Measurements from ENCODE around the gene RNF113B. TPM values are rescaled to one million over a fixed set of nuclear protein-coding genes. Genes with fewer than 3 reads are reported as not detected.

Gene RNF113B
- total and polyA plus RNA-seq, 4 donors: 0.20 TPM; not detected in 3

DNA sequence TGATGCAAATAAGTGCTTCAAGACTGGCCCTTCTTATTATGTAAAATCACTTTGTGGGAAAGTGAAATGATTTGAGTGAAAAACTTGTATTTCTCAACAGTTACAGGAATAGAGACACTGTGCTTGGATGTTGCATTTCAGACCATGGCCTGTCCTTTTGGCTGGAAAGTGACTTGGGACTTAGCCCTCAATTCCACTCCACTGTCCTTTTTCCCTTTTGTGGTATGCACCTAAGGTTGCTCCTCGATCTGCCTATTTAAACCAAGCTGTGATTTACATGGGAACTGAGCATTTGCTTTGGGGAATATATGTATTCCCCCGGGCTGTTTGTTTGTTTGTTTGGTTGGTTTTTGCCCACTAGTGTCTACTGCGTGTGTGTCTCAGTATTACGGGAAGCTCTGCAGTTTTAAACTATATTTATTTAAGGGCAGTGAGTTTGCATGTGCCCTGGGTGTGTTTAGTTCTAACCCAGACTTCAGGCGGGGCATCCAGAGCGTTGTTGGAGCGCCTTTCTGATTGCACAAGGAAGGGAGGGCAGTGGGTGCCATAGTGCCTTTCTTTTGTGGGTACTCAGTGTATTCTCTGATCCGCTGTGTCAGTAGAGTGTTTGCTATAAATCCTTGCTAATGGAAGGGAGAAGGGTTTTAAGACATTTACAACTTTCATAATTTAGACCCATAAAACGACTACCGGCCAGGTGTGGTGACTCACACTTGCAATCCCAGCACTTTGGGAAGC lies 18.2 kb upstream of the RNF113B start:
- no peak for DNase-seq (ENCODE audit: low read depth in 4 of 6, low spot score in 6 of 6)
- Histone ChIP-seq H3K27me3 (ENCODE audit: control insufficient read depth, insufficient read depth, low read length) (no peaks in the 10 kb centered on the region), H3K4me3 (ENCODE audit: low read depth, low read length) (no peak overlapping the region), H3K4me1 (ENCODE audit: control insufficient read depth, insufficient read depth, low read length) (no peaks in the 10 kb centered on the region), H3K27ac (ENCODE audit: low read depth, low read length) (no peak overlapping the region), H3K9me3 (ENCODE audit: control insufficient read depth, insufficient read depth, low read length) (no peaks in the 10 kb centered on the region), H3K36me3 (ENCODE audit: control insufficient read depth, insufficient read depth, low read length) (no peaks in the 10 kb centered on the region)
- whole genome bisulfite sequencing (ENCODE audit: insufficient coverage): 88% methylated on average over 8 of the region's 10 CpGs

DNA sequence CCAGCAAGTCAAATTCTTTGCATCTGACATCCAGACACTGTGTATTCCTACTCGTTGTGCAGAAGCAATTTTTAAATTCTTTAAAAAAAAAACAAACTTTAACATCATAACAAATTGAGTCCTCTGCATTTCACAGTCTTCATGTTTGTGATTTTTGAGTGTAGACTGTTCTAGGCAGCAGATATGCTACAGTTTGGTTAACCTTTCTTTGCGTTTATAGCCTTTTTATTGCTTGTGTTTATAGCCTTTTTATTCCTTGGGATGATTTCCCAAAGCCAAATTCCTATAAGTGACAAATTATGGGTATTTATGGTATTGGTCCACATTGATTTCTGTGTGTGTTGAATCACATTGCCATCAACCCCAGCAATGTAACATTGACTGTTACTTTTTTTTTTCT lies 14.9 kb upstream of the RNF113B start:
- H3K27ac ChIP-seq (ENCODE audit: low read depth, low read length): no peak overlapping the region
- no CpG with 5 or more reads among the region's 2 CpGs for WGBS (ENCODE audit: insufficient coverage)
- DNase-seq (ENCODE audit: low read depth in 4 of 6, low spot score in 6 of 6): no peak
- no peaks in the 10 kb centered on the region for H3K36me3 ChIP-seq (ENCODE audit: control insufficient read depth, insufficient read depth, low read length)
- no peaks in the 10 kb centered on the region for H3K9me3 ChIP-seq (ENCODE audit: control insufficient read depth, insufficient read depth, low read length)
- peaks cover 7% of the 10 kb centered on the region for H3K4me1 ChIP-seq (ENCODE audit: control insufficient read depth, insufficient read depth, low read length)
- H3K27me3 ChIP-seq (ENCODE audit: control insufficient read depth, insufficient read depth, low read length): no peaks in the 10 kb centered on the region
- H3K4me3 ChIP-seq (ENCODE audit: low read depth, low read length): no peak overlapping the region

DNA sequence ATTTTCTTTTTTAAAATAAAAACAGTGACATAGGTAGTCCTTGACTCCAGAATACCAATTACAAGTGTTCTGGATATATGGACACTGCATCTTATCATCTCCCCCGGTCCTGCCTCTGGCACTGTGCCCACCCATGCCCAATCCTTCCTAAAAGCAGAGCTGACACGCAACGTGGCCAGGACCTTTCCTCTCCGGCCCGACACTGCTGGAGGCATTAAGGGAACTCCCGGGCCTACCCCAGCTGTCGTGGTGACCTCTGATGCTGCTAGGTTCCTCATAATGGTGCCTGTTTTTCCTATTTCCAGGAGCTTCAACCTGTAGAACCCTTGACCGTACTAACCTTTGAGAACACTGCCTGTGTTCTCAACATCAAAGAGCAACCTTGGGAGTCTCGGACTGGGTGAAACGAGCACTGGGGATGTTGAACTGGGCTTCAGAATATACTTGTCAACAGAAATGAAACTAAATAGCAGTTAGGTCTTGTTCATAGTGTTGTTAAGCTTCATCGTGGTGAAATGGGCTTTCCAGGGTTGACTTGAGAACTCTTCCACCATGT lies 13.9 kb upstream of the RNF113B start:
- Histone ChIP-seq H3K4me3 (ENCODE audit: low read depth, low read length) (no peak overlapping the region), H3K27me3 (ENCODE audit: control insufficient read depth, insufficient read depth, low read length) (no peaks in the 10 kb centered on the region), H3K4me1 (ENCODE audit: control insufficient read depth, insufficient read depth, low read length) (peaks cover 7% of the 10 kb centered on the region), H3K9me3 (ENCODE audit: control insufficient read depth, insufficient read depth, low read length) (no peaks in the 10 kb centered on the region), H3K27ac (ENCODE audit: low read depth, low read length) (no peak overlapping the region), H3K36me3 (ENCODE audit: control insufficient read depth, insufficient read depth, low read length) (no peaks in the 10 kb centered on the region)
- no peak for DNase-seq (ENCODE audit: low read depth in 4 of 6, low spot score in 6 of 6)
- 87% methylated on average over 10 of the region's 11 CpGs for WGBS (ENCODE audit: insufficient coverage)

DNA sequence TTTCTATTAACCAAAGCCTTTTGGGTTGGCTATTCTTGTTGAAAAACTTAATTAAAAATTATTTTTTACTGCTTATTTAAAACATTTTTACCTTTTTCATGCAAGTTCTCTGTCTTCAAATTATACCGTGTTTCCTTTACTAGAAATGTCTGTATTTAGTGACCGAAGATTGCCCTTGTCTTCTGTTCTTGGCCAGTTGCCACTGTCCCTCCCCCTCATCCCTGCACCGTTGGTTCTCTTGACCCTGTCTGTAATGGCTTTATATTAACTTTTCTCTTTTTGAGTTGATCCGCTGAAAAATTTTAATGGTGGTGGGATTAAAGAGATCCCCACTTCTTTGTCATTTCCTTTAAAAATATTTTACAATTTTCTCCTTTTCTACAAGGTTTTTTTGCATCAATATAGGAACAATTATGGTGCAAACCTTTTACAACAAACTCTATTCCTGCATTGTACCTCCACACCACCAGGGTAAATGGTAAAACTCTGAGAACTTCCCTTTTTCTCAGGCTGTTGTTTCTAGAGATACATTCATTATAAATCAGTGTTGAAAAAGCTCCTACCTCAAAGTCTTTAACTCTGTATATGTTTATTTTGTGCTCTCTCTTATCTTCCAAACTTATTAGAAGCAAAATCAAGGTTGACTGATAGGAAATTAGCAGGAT lies 12.9 kb upstream of the RNF113B start:
- H3K4me1 ChIP-seq (ENCODE audit: control insufficient read depth, insufficient read depth, low read length): peaks cover 7% of the 10 kb centered on the region
- no peak overlapping the region for H3K4me3 ChIP-seq (ENCODE audit: low read depth, low read length)
- no peak overlapping the region for H3K27ac ChIP-seq (ENCODE audit: low read depth, low read length)
- no peaks in the 10 kb centered on the region for H3K9me3 ChIP-seq (ENCODE audit: control insufficient read depth, insufficient read depth, low read length)
- no peaks in the 10 kb centered on the region for H3K36me3 ChIP-seq (ENCODE audit: control insufficient read depth, insufficient read depth, low read length)
- no peaks in the 10 kb centered on the region for H3K27me3 ChIP-seq (ENCODE audit: control insufficient read depth, insufficient read depth, low read length)
- peak in 1 of 6 donors; percentile 27 for DNase-seq (ENCODE audit: low read depth in 4 of 6, low spot score in 6 of 6)
- no CpG with 5 or more reads among the region's 4 CpGs for whole genome bisulfite sequencing (ENCODE audit: insufficient coverage)

DNA sequence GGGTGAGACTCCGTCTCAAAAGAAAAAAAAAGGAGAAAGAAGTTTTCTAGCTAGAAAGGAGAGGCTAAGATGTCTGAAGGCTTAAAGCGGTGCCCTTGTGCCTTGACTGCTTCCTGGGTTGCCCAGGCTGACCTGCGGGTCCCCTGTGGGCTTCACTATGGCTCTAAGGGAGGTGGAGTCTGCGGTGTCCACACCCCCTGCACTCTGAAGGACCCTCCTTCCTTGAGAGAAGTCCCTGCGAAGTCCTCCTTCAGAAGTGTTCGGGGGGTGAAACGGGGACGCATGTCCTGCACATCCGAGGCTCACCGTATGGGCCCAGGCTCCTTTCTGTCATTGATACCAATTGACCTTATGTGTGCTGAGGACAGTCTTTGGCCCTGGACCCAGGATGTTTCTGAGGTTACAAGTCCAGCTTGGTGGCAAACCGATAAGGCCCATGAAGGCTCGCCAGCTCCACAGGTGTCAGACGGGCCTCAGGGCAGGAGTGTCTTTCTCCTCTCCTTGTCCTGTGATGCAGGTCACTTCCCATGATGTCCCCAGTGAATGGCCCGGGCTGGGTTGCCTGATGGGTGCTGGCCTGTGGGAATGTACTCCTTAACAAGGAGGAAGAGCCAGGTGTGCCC lies 11.6 kb upstream of the RNF113B start:
- no peaks in the 10 kb centered on the region for H3K9me3 ChIP-seq (ENCODE audit: control insufficient read depth, insufficient read depth, low read length)
- DNase-seq (ENCODE audit: low read depth in 4 of 6, low spot score in 6 of 6): no peak
- H3K36me3 ChIP-seq (ENCODE audit: control insufficient read depth, insufficient read depth, low read length): no peaks in the 10 kb centered on the region
- peaks cover 7% of the 10 kb centered on the region for H3K4me1 ChIP-seq (ENCODE audit: control insufficient read depth, insufficient read depth, low read length)
- no peak overlapping the region for H3K4me3 ChIP-seq (ENCODE audit: low read depth, low read length)
- H3K27me3 ChIP-seq (ENCODE audit: control insufficient read depth, insufficient read depth, low read length): no peaks in the 10 kb centered on the region
- no peak overlapping the region for H3K27ac ChIP-seq (ENCODE audit: low read depth, low read length)
- WGBS (ENCODE audit: insufficient coverage): 93% methylated on average over 13 of the region's 14 CpGs

DNA sequence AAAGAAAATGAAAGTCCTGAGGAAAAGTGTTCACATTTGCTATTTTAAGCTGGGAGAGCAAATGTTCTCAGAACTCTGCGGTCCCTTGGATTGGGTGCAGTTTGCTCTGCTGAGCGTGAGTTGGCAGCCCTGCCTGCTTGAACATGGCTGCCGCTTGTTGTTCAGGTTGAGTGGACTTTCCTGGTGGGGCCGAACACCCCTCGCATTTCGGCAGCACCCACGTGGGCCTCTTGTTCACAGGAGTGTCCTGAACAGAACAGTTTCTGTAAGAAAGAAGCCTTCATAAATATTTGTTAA lies 10.8 kb upstream of the RNF113B start:
- peak in 1 of 6 donors; percentile 31 for DNase-seq (ENCODE audit: low read depth in 4 of 6, low spot score in 6 of 6)
- Histone ChIP-seq H3K36me3 (ENCODE audit: control insufficient read depth, insufficient read depth, low read length) (no peaks in the 10 kb centered on the region), H3K4me3 (ENCODE audit: low read depth, low read length) (no peak overlapping the region), H3K9me3 (ENCODE audit: control insufficient read depth, insufficient read depth, low read length) (no peaks in the 10 kb centered on the region), H3K27me3 (ENCODE audit: control insufficient read depth, insufficient read depth, low read length) (no peaks in the 10 kb centered on the region), H3K4me1 (ENCODE audit: control insufficient read depth, insufficient read depth, low read length) (peaks cover 7% of the 10 kb centered on the region), H3K27ac (ENCODE audit: low read depth, low read length) (no peak overlapping the region)
- 94% methylated on average over 4 of the region's 7 CpGs for WGBS (ENCODE audit: insufficient coverage)

DNA sequence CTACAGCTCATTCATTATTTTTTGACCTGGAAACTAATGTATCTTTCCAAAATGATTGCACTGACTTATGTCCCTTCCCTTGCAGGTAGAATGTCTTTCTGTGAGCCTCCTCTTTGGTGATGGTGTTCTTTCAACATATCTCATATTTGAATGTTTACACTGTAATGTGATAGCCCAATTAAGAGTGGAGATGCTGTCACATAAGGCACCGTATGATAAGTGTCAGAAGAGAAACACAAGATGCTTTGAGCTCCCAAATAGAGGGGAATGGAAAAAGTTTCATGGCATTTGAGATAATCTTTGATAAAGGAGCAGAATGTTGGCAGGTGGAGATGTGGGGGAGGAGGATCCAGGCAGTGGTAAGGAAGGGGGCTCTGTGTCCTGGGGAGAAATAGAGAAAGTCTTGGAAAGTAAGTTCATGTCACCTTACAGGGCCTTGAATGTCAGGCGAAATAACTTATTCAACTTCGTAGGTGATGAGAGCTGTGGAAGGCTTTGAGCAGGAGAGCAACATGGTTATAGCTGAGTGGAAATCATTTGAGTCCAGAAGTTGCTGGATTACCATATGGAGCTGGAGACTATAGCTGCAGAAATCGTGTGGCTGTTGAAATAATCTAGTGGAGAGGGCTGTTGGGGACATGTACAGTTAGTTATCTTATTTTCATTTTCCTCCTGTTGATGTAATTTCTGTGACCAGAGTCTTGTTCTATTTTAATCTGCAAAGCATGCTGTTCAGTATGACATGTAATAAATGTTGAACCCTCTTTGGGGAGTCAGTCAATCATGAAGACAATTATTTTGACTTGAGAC lies 10.3 kb upstream of the RNF113B start:
- Histone ChIP-seq H3K4me1 (ENCODE audit: control insufficient read depth, insufficient read depth, low read length) (peaks cover 7% of the 10 kb centered on the region), H3K9me3 (ENCODE audit: control insufficient read depth, insufficient read depth, low read length) (no peaks in the 10 kb centered on the region), H3K27me3 (ENCODE audit: control insufficient read depth, insufficient read depth, low read length) (no peaks in the 10 kb centered on the region), H3K4me3 (ENCODE audit: low read depth, low read length) (no peak overlapping the region), H3K27ac (ENCODE audit: low read depth, low read length) (no peak overlapping the region), H3K36me3 (ENCODE audit: control insufficient read depth, insufficient read depth, low read length) (no peaks in the 10 kb centered on the region)
- DNase-seq (ENCODE audit: low read depth in 4 of 6, low spot score in 6 of 6): no peak
- 81% methylated on average over 3 of the region's 4 CpGs for WGBS (ENCODE audit: insufficient coverage)

DNA sequence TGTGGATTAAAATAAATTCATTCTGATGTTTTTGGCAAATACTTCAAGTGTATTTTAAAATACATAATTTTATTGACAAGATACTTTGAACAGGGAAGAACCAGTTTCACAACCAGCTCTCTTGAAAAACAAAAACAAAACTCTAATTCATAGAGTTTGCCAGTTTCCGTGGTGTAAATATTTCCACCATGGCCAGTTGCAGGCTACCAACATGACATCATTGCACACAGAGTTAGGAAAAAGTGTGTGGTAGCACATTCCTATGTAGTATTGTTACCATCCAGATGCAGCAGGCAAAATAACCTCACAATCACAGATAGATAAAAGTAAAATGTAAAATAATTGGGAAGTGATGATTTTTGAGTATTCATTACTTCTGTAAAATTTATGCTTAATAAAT lies 7.7 kb upstream of the RNF113B start:
- no CpG with 5 or more reads among the region's 1 CpG for WGBS (ENCODE audit: insufficient coverage)
- Histone ChIP-seq H3K9me3 (ENCODE audit: control insufficient read depth, insufficient read depth, low read length) (no peaks in the 10 kb centered on the region), H3K36me3 (ENCODE audit: control insufficient read depth, insufficient read depth, low read length) (no peaks in the 10 kb centered on the region)

DNA sequence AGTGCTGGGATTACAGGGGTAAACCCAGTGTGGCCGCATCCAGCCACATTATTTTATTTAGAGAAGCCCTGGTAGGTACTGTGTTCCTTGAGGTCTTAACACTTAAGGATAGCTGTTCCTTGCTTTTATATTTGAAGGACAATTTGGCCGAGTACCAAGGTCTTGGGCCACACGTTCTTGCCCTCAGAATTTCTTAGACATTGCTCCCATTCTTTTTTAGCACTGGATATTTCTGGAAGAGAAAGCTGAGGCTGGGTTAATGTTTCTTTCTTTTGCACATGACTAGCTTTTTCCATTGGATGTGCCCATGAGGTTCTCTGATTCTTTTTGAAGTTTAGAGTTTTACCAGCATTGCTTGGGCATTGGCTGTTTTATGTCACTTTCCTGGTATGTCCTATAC lies 5.5 kb upstream of the RNF113B start:
- Histone ChIP-seq H3K27ac (ENCODE audit: low read depth, low read length) (no peak overlapping the region), H3K36me3 (ENCODE audit: control insufficient read depth, insufficient read depth, low read length) (no peaks in the 10 kb centered on the region), H3K9me3 (ENCODE audit: control insufficient read depth, insufficient read depth, low read length) (no peaks in the 10 kb centered on the region), H3K4me1 (ENCODE audit: control insufficient read depth, insufficient read depth, low read length) (no peaks in the 10 kb centered on the region), H3K4me3 (ENCODE audit: low read depth, low read length) (no peak overlapping the region), H3K27me3 (ENCODE audit: control insufficient read depth, insufficient read depth, low read length) (no peaks in the 10 kb centered on the region)
- 81% methylated on average over 2 of the region's 3 CpGs for WGBS (ENCODE audit: insufficient coverage)
- DNase-seq (ENCODE audit: low read depth in 4 of 6, low spot score in 6 of 6): no peak

More for the DNA sequence above, 7.7 kb upstream of the RNF113B start:
- Histone ChIP-seq H3K4me3 (ENCODE audit: low read depth, low read length) (no peak overlapping the region), H3K4me1 (ENCODE audit: control insufficient read depth, insufficient read depth, low read length) (peaks cover 7% of the 10 kb centered on the region), H3K27ac (ENCODE audit: low read depth, low read length) (no peak overlapping the region), H3K27me3 (ENCODE audit: control insufficient read depth, insufficient read depth, low read length) (no peaks in the 10 kb centered on the region)
- DNase-seq (ENCODE audit: low read depth in 4 of 6, low spot score in 6 of 6): no peak
